ENCODE measurements around the gene FTCD. TPM values are rescaled to one million over a fixed set of nuclear protein-coding genes. Genes with fewer than 3 reads are reported as not detected.

FTCD gene
- total and polyA plus RNA-seq, 9 of the 15 experiments (the other 6 are each of a cell fraction or from before 2014, with no cell fraction given): 0.11 to 1.6 (median 0.67) TPM; not detected in 5

DNA sequence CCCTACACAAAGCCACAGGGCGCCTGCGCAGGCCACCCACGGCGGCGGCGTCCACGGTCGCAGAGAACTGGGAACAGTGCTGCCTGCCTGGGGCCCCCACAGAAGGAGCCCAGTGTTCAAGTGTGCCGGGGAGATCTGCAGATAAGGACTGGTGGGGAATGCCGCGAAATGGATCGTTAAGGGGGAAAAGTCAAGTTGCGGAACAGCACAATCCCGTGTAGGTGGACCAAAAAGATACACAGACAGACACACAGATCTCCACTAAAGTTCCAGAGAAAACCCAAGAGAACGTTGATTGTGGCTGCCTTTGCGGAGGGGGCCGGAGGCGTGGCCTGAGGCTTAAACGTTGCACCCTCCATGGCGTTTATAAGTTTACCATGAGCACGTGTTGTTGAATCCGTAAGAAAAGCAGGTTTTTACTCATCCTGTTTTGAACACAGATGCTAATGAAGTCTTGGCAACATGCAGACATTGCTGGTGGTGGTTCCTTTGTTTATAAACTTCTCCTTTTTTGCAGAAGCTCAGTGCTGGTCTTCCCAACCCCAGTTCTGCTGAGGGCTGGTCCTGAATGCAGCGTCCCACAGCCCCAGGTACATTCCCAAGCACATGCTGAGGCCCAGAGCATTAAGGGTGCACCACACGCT, 24.8 kb upstream of the FTCD start (continued):
- TF ChIP-seq, protein P1, sequence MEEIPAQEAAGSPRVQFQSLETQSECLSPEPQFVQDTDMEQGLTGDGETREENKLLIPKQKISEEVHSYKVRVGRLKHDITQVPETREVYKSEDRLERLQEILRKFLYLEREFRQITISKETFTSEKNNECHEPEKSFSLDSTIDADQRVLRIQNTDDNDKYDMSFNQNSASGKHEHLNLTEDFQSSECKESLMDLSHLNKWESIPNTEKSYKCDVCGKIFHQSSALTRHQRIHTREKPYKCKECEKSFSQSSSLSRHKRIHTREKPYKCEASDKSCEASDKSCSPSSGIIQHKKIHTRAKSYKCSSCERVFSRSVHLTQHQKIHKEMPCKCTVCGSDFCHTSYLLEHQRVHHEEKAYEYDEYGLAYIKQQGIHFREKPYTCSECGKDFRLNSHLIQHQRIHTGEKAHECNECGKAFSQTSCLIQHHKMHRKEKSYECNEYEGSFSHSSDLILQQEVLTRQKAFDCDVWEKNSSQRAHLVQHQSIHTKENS (CRISPR knock-in tag; IDR thresholded peaks at IDR 0.05): no peak
- no peak for TF ChIP-seq NCOA4 (IDR thresholded peaks at IDR 0.05; ENCODE audit: partially characterized antibody)
- TF ChIP-seq ATF1 (CRISPR knock-in tag; IDR thresholded peaks at IDR 0.05): no peak
- TF ChIP-seq ATF1 (tag; IDR thresholded peaks at IDR 0.05): no peak; the same call in 1 of the 2 replicates
- TF ChIP-seq, protein P2, sequence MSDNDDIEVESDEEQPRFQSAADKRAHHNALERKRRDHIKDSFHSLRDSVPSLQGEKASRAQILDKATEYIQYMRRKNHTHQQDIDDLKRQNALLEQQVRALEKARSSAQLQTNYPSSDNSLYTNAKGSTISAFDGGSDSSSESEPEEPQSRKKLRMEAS (CRISPR knock-in tag; IDR thresholded peaks at IDR 0.05): peak; percentile 74; the same call in 1 of the 2 replicates
- TF ChIP-seq, protein P3, sequence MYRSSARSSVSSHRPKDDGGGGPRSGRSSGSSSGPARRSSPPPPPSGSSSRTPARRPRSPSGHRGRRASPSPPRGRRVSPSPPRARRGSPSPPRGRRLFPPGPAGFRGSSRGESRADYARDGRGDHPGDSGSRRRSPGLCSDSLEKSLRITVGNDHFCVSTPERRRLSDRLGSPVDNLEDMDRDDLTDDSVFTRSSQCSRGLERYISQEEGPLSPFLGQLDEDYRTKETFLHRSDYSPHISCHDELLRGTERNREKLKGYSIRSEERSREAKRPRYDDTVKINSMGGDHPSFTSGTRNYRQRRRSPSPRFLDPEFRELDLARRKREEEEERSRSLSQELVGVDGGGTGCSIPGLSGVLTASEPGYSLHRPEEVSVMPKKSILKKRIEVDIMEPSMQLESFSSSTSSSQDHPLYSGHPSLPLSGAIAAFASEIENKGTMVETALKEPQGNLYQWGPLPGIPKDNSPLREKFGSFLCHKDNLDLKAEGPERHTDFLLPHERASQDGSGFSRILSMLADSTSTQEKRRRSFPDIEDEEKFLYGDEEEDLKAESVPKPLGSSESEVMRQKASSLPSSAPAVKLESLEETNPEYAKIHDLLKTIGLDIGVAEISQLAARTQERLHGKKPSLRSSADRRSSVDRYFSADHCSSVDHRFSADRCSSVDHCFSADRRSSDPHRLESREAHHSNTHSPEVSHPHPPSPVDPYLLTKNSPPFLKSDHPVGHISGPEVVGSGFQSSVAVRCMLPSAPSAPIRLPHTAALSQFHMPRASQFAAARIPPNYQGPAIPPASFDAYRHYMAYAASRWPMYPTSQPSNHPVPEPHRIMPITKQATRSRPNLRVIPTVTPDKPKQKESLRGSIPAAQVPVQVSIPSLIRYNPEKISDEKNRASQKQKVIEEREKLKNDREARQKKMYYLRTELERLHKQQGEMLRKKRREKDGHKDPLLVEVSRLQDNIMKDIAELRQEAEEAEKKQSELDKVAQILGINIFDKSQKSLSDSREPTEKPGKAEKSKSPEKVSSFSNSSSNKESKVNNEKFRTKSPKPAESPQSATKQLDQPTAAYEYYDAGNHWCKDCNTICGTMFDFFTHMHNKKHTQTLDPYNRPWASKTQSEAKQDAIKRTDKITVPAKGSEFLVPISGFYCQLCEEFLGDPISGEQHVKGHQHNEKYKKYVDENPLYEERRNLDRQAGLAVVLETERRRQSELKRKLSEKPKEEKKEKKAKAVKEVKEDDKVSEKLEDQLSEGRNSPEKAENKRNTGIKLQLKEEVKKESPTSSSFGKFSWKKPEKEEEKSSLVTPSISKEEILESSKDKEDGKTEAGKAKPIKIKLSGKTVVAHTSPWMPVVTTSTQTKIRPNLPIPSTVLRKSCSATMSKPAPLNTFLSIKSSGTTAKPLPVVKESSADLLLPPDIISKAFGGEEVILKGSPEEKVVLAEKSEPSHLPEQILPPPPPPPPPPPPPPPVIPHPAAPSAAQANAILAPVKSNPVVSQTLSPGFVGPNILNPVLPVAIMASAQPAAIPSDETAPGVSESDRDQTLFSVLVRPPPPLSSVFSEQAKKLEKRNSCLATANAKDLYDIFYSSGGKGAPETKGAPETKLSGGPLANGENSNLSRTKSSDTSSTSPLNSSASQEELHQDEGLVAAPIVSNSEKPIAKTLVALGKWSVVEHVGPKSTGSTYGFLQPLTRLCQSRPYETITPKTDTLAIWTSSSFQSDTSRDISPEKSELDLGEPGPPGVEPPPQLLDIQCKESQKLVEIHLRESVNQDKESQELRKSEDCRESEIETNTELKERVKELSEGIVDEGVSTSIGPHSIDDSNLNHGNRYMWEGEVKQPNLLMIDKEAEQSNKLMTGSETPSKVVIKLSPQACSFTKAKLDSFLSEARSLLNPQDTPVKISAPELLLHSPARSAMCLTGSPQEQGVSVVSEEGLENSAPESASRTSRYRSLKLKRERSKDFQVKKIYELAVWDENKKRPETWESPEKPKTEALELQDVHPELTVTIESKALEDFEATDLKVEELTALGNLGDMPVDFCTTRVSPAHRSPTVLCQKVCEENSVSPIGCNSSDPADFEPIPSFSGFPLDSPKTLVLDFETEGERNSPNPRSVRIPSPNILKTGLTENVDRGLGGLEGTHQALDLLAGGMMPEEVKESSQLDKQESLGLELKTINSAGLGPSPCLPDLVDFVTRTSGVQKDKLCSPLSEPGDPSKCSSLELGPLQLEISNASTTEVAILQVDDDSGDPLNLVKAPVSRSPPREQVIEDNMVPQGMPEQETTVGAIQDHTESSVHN (IDR thresholded peaks at IDR 0.05; ENCODE audit: borderline replicate concordance in 1 of 2, low read depth in 1 of 2): no peak
- 0 out of 4 replicates have a peak, but pooled peaks of 1 of the 2 experiments have one; percentile 27 for TF ChIP-seq SIN3A (IDR thresholded peaks at IDR 0.05; ENCODE audit: borderline replicate concordance in 2 of 2, control insufficient read depth in 1 of 2, low read depth in 2 of 2, low read length in 2 of 2)
- no peak for TF ChIP-seq SMAD1 (IDR thresholded peaks at IDR 0.05; ENCODE audit: low read depth, low read length, partially characterized antibody)
- TF ChIP-seq, protein P4, sequence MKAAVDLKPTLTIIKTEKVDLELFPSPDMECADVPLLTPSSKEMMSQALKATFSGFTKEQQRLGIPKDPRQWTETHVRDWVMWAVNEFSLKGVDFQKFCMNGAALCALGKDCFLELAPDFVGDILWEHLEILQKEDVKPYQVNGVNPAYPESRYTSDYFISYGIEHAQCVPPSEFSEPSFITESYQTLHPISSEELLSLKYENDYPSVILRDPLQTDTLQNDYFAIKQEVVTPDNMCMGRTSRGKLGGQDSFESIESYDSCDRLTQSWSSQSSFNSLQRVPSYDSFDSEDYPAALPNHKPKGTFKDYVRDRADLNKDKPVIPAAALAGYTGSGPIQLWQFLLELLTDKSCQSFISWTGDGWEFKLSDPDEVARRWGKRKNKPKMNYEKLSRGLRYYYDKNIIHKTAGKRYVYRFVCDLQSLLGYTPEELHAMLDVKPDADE (conservative IDR thresholded peaks at IDR 0.05; ENCODE audit: control insufficient read depth, low read depth, low read length): no peak
- no peak for TF ChIP-seq EGR1 (conservative IDR thresholded peaks at IDR 0.05)
- TF ChIP-seq RFX5 (IDR thresholded peaks at IDR 0.05; ENCODE audit: low read depth, low read length): no peak
- TF ChIP-seq RHOXF2B (CRISPR knock-in tag; conservative IDR thresholded peaks at IDR 0.05): no peak
- TF ChIP-seq KAT7 (CRISPR knock-in tag; IDR thresholded peaks at IDR 0.05; ENCODE audit: borderline replicate concordance): peak; percentile 87; the same call in 1 of the 2 replicates
- no peak; the same call in 1 of the 2 replicates for TF ChIP-seq ZBTB7A (IDR thresholded peaks at IDR 0.05; ENCODE audit: borderline replicate concordance, control insufficient read depth, low read depth, low read length)
